Hematopoietic multipotent progenitor cell treated with erythropoietin and hydrocortisone succinate and interleukin-3 and kit ligand, for 15 days (in vitro differentiated cells): ENCODE measurements around the gene CELA2A.
"Not testable (repeated sequence)": the region's sequence is repeated elsewhere in the genome, so short reads cannot be mapped to it uniquely, and the experiment has no call there.

Source experiments
- DNase-seq: peaks from one replicate; pipeline ENCODE4 v3.0.0-alpha.2; 2015; ENCODE audit warnings: low spot score

CELA2A gene

GRCh38 chr1:15445390-15446122 is 11.0 kb upstream of the CELA2A start:
- DNase-seq = no peak

- no peak for DNase-seq
Measured at GRCh38 chr1:15446212-15446611, 10.3 kb upstream of the CELA2A start.

DNA sequence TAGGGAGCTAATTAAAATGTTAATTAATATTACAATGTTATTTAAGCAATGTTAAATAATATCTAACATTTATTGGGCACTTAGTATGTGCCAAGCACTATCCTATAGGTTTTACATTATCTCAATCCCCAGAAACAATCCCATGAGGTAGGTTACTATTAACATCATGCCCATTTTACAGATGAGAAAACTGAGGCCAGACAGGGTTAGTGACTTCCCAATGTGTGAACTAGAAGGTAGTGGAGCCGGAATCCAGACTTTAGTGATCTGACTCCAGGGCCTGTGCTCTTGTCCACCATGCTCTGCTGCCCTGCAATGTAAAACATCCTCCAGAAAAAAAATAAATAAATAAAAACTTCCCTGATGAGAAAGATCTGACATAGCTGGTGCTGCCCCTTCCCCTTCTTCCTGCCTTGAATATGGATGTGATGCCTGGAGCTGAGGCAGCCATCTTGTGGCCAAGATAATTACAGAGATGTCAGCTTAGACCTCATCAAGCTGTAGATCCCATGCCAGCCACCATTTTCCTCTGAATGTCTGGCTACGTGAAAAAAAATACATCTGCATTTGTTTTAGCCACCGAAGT is 7.6 kb upstream of the CELA2A start:
- DNase-seq = no peak

DNA sequence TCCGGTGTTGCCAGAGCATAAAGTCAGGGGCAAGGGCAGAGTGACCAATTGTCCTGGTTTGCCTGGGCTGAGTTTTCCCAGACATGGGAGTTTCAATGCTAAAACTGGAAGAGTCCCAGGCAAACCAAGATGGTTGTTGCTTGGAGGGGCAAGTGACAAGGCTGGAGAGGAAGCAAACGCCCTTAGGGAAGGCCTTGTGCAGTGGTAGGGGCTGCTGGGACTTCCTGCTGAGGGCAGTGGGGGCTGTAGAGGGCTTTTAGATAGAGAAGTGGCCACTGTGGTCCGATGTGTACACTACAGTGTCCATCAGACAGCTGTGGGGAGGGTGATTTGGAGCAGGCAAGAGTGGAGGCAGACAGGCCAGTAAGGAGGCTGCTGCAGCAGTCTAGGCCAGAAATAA is 7.0 kb upstream of the CELA2A start:
- no peak for DNase-seq

GRCh38 chr1:15451014-15451722 is 5.4 kb upstream of the CELA2A start:
- no peak for DNase-seq

DNA sequence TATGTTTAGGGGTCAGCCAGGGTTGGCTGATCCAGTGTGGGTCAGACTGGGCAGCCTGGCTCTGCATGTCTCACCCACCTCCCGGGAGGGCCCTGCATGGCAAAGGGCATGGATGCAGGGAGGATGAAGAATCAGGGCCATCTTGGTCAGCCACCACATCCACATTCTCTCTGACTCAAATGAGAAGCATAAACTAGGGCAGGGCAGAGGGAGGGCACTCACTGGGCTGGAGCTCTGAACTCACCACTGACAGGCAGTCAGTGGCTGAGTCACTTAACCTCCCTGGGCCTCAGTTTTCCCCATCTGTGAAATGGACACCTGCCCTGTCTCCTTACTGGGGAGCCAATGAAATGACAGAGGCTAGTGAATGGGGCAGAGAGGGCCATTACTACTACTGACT is 4.3 kb upstream of the CELA2A start:
- DNase-seq = no peak

- no peak for DNase-seq
Measured at GRCh38 chr1:15452866-15453571, 3.5 kb upstream of the CELA2A start.

DNA sequence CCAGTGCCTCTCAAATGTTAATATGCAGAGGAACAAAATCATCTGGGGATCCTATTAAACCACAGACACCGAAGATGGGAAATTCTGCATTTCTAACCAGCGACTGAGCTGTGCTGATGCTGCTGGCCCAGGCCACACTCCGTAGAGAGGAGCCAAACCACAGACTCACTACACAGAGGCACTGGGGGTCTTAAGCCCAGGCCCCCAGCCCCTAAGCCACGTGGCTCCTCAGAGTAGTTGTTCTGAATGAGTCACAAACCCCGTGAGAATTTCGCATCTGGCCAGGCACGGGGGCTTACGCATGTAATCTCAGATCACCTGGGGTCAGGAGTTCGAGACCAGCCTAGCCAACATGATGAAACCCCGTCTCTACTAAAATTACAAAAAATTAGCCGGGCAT is 2.8 kb upstream of the CELA2A start:
- DNase-seq = no peak

GRCh38 chr1:15454256-15454655 is 2.3 kb upstream of the CELA2A start:
- DNase-seq = no peak

DNA sequence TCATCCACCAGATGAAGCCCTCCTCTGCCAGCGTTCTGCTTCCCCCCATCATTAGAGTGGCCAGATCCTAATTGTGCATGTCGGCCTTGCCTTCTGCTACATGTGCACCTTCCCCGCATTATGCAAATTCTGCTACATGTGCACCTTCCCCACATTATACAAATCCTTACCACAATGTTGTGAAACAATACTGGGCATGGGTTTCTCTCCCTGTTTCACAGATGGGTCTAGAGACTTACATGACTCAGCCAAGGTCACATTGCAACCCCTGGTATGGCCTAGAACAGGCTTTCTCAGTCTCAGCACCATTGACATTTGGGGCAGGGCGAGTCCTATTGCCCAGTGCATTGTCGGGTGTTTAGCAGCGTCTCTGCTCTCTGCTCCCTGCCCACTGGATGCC is 1.0 kb upstream of the CELA2A start:
- DNase-seq = no peak

- DNase-seq = no peak
Measured at GRCh38 chr1:15457585-15457984, 1.1 kb downstream of the CELA2A start.

DNA sequence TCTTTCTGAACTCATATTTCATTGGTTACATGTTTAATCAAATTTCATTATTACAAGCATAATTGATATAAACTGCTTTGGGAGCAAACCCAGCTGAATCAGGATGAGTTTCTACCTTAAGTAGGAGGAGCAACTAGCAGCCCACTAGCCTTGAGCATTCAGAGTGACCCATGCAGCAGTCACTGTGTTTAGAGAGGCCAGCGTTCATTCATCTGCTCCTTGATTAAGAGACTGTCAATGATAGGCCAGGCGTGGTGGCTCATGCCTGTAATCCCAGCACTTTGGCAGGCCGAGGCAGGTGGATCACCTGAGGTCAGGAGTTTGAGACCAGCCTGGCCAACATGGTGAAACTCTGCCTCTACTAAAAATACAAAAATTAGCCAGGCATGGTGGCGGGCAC is 1.9 kb downstream of the CELA2A start:
- DNase-seq = not testable (repeated sequence)

DNA sequence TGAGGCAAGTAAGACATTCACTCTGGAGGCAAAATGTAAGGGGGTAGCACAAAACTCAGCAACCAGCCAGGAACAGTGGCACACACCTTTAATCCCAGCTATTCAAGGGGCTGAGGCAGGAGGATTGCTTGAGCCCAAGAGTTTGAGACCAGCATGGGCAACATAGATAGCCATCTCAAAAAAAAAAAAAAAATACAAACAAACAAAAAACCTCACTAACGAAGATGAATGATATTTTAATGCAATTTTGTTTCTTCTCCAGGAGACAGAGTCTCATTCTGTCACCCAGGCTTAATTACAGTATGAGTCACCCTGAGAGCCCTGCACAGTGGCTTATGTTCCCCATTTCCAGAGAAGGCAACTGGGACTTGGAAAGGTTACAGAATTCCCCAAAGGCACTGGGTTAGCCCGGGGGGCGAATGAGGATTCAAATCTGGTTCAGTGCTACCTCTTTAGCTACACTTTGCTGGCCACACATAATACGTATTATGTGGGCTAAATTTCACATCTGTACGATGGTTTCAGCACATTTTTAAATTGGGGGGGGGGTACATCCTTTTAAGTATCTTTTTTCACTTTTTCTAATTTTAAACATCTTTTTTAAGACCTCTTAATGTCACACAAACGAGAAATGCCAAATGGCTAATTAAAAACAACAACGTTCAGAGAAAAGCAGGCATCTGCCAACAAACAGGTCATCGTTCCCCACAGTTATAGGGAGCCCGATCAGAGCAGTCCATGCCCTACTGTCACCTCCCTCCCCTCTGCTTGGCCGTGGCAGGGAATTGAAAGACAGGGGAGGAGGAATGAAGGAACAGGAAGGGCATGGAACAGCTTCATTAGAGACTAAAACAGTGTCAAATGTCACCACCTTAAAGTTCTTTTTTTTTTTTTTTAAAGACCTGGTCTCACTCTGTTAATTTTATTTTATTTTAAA is 3.5 kb downstream of the CELA2A start:
- no peak for DNase-seq

- no peak for DNase-seq
Measured at GRCh38 chr1:15460708-15461095, 4.2 kb downstream of the CELA2A start.

- not testable (repeated sequence) for DNase-seq
Measured at GRCh38 chr1:15463064-15463800, 6.7 kb downstream of the CELA2A start.

- DNase-seq = not testable (repeated sequence)
Measured at GRCh38 chr1:15463926-15464322, 7.4 kb downstream of the CELA2A start.

GRCh38 chr1:15465674-15466073 is 9.1 kb downstream of the CELA2A start:
- DNase-seq = no peak

DNA sequence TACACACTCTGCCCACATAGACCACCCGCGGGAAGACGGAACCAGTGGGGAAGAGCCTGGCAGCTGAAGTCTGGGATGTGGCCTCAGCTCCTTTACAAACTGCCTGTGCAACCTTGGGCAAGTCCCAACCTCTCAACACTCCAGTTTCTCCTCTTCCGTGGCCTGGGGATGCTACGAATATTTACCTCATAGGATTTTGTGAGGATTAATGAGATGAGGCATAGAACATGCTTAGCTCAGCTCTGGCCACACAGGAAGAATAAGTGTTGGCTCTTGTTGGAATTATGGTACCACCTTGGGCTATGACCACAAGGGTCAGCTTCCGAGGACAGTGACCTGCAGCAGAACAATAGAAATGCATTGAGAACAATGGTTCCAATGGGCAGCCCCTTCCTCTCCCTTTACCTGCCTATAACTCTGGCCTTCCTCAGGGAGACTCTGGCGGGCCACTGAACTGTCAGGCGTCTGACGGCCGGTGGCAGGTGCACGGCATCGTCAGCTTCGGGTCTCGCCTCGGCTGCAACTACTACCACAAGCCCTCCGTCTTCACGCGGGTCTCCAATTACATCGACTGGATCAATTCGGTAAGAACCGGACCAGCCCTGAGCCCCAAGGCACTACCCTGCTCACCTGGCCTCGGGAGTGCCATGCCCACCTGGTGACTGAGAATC is 10.6 kb downstream of the CELA2A start:
- DNase-seq = not testable (repeated sequence)

DNA sequence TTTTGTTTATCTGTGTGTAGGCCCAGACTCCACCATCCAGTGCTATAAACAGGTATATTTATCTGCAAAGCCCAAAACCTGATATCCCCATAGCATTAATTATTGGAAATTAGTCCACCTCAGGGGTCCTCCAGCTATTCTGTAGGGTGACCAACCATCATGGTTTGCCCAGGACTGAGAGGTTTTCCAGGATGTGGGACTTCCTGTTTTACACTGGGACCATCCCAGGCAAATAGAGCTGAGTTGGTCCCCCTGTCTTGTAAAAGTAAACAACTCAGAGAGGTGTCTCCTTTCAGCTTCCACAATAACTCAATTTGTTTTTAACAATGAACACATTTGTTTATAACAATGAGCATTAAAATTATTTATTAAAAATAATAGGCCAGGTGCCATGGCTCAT is 11.6 kb downstream of the CELA2A start:
- no peak for DNase-seq

- DNase-seq = no peak
Measured at GRCh38 chr1:15469361-15469760, 12.8 kb downstream of the CELA2A start.
